Activated effector memory CD4-positive, alpha-beta T cell treated with Interleukin-2 at 50 U/mL for 16 hours (primary cell): Measurements from ENCODE around the gene ATG5.

Source experiments
- DNase-seq: peaks from one replicate; pipeline ENCODE4 v3.0.0-alpha.2; 2020

ATG5 gene

DNA sequence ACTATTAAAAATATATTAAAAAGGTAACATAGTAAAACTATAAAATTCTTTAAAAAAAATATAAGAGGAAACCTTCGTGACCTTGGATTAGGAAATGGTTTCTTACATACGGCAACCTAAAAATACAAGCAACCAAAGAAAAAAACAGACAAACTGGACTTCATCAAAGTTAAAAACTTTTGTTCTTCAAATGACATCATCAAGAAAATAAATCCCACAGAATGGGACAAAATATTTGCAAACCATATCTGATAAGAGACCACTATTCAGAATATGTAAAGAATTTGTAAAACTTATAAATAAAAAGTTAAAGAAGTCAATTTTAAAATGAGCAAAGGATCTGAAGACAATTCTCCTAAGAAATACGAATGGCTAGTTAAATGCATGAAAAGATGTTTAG is 110.0 kb downstream of the ATG5 start:
- DNase-seq: no peak

DNA sequence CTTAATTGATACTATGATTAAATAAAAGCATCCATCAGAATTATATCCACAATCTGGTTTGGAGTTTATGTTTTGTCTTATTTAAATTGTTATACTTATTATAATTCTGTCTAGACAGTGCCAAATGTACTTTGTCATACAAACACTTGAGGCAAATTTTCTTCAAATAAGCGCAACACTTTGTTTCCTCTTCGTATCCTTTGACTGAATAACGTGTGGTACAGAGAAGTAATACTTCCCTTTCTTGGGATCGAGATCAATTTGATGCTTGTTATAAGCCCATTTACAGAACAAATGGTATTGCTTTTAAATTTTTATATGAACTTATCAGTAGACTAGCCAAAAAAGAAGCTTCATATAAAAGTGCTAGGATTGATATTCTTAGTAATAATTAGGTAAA is 111.0 kb downstream of the ATG5 start:
- no peak for DNase-seq

DNA sequence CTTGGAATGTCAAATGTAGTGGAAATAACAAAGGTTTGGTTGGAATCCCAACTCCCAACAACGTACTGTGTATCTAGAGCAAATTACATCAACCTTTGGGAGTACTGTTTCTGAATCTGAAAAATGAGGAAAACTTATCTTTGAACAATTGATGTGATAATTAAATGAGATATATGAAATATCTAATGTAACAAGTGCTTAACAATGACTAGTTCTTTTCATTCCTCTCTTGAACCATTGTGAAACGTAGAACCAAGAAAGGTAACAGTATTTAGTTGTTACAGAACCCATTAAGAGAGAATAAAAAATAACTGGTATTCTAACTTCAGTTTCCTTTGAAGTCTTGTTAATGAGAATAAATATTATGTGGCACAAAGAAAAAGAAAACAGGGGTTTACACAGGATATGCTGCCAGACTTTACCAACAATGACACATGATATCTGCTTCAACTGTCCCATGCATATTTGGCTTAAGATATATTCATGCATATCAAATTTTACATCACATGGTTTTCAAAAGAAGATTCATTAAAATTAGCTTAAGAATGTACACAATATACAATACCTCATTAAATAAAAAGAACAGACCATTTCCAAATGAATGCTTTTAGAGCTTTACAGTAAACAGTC is 111.8 kb downstream of the ATG5 start:
- DNase-seq: no peak

DNA sequence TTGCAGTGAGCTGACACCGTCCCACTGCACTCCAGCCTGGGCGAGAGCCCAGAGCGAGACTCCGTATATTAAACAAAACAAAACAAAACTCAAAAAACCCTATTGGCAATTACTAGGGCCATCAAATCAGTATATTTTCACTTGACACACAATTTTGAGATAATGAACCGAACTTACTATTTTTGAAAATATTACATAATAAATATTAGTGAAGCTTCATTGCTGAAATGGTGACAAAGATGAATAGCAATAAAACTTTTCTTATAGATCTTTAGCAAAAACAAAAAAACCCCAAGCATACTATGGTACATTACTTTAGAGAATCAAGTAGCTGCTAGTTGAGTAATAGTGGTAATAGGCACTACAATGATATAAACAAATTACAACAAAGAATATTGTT is 113.0 kb downstream of the ATG5 start:
- DNase-seq: no peak

DNA sequence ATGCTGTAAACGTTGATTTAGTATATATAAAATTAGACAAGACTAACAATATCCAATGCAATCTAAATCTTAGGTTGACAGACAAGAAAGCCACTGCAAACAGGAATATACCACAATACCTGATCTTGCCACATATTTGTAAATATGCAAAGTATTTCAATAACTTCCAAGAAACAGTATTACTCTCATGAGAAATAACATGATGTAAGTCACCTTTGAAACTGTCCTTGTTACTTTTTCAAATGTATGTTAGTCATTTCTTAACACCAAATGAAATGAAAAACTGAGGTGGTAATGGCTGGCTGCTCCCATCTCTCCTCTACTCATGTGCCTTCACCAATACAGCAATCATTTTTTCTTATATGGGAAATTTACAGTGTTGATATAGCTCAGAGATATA is 118.7 kb downstream of the ATG5 start:
- no peak for DNase-seq

DNA sequence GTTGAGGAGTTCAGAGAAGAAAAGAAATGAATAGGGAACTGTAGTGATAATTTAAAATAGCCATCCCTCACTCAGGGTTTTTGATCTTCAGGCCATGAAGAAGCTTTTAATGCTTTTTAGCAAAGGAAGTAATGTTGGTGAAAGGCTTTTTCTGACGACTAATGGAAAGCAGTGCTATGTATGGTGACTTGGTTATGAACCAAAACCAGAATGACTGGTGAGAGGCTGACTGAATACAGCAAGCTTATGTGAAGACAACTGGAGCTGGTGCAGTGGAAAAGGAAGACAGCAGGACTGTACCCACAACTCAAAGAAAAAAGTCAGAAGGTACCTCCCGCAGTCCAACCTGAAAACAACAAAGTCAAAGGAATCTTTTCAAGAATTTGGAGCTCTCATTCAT is 120.6 kb downstream of the ATG5 start:
- DNase-seq: no peak

DNA sequence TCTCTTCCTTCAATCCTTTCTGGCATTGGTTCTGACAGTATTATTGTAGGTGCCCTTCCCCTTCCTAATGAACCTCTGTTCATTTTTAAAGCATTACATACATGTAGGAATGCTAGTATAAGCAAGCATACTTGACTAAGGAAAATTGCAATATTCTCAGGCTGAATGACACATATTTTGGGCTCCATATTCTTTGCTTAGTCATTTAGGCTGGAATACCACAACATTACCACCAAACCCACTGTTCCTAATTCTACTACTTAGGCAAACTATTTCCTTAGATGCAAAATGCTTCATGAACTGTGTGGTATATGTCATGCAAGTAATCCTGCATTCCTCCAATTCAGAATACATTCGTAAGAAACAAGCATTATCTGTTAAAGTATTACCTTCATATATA is 125.6 kb downstream of the ATG5 start:
- no peak for DNase-seq

DNA sequence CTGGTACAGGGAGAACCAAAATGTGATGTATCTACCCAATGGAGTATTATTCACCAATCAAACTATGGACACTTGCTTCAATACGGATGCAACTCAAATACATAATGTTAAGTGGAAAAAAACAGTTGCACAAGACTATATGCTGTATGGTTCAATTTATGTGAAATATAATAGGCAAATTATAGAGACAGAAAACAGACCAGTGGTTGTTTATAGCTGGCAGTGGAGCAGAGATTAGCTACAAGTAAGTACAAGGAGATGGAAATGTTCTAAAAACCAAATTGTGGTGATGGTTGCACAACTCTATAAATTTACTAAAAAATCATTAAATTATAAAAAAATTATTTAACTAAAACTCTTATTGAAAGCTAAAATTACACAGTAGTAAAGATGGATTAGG is 126.2 kb downstream of the ATG5 start:
- no peak for DNase-seq

DNA sequence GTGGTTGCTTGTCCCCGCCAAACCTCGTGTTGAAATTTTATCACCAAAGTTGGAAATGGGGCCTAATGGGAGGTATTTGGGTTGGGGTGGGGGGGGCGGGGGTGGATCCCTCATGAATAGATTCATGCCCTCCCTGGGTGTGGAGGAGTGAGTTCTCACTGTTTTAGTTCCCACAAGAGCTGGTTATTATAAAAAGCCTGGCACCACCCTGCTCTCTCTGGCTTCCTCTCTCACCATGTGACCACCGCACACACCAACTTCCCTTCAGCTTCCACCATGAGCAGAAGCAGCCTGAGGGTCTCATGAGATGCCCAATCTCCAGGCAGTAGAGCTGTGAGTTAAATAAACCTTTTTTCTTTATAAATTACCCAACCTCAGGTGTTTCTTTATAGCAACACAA is 128.1 kb downstream of the ATG5 start:
- no peak for DNase-seq

DNA sequence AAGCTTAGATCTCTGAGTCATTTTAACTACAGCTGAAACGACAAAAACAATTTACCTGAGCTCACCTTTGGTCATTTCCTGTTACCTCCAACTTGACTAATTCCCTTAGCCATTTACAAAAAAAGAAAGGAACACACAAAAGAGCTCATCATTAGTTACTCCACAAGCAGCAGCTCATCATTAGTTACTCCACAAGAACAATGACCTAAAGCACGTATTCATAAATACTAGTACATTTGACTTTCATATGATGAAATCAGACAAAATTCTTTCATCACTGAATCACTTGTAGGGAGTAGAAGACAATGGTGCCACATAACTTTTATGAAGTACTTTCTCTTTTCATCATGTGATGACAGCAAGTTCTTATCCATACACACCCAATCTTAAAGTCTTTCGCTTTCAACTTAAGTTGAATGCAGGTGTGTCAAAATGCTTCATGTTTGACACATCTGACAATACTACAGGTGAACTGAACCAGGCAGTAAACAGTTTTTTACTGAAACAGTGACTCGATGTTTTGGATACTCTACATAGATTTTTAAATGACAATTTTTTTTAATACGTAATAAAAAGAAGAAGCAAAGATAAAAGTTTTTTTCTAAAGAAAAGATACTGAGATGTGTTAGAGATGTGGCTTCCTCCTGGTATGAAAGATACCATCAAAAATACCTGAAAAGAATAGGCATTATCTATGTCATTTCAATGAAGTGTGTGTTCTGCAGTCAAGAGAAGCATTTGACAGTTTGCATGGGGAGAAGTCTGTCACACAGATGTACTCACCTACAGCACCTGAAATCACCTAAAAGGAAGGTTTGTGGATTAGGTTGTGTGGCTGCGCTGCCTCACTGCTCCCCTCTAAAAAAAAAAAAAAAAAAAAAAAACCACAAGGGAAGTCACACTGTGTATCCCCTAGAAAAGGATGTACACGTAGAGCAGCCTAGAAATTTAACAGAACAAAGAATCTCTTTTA is 130.3 kb downstream of the ATG5 start:
- no peak for DNase-seq

DNA sequence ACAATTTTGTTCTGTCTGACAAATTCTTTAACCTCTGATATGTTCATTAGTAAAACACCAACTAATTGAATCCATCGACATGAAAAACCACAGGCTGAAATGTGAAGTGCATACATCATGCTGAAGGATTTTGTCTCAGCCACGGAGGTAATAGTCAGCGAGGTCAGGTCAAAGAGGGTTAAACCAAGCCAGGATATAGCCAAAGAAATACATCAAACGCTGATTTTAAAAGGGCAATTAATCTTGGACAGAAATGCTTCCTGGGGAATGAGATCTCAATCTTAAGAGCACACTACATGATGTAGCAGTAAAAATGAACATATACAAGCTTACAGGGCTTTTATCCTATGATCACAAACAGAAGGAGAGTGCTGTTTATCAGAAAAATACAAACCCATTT is 132.7 kb downstream of the ATG5 start:
- DNase-seq: no peak

DNA sequence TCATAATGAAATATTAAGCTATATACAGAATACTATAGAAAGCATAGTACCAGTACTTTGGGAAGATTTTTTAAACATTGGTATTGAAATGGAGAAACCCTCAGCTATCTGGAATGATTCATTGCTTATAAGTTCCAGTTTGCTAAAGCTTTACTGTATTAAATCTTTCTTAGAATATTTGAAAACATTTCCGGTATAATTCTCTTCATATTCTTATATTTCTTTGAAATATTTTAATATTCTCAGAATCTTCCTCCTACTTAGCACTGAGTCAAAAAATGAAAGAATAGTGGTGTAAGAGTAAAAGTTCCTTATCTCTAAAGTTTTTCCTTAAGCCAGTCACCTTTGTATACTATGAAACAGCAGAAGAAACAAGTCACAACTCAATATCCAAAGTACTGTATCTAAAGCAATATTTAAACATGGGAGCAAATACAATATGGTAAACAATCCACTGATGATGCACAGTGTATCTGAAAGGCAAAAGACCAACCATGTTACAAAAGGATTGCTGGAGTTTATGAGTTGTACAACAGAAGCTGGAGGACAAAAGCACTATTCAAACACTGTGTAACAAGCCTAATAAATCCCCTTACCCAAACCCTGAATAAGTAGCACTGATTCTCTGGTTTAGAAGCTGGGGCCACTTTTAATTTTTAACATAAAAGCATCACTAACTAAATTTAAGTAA is 137.3 kb downstream of the ATG5 start:
- DNase-seq: no peak

DNA sequence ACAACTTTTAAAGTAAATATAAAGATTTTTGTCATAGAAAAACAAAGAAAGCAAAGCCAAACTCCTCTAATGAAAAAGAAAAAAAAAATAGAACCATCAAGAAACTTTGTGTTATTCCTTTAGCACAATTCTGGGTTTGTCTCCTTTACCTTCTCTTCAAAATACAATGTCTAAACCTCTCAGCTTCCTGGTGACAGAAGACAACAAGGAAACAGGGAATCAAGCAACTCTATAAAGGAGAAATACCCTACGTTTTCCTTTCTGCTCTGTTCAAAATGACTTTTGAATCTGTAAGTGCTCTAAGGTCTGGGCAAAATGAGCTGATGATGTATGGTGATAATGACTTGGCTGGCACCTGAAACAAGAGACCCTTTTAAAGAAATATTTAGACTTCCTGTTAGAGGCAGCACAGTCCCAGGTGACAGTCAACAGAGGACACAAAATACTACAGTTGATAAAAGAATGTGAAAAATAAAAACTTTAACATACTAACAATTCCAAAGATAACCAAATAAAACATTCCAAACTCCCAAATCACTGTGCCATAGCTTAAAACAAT is 138.1 kb downstream of the ATG5 start:
- DNase-seq: no peak

DNA sequence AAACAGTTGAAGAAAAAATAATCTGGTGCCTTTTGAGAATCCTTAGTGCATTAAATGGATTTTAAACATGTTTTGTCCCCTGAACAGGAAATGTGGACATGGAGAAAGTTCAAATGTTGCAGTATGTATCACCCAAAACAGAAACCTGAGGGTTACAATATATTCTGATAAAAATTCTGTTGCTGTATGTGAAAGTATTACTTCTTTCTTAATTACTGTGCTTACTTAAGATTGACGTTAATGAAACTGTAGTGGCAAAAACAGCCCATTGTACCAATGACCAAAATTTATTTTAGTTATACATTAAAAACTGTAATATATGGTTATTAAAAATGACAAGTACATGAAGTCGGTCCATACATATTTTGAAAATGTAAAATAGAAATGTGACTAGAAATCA is 138.8 kb downstream of the ATG5 start:
- no peak for DNase-seq

DNA sequence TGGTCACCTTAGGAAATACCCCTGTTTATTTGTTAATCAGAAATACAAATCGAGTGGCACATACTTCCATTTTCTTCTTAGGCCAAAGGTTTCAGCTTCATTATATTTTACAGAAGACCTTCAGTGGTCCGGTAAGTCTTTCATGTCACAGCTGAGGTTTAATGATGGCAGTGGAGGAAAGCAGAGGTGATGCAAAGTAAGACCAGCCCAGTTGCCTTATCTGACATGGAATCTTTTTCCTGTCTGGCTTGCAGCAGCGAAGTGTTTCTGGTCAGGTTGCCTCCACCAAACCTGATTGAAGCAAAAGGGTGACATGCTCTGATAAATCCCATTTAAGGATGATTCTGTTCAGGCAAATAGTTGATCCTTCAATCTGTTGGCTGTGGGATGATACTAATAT is 139.4 kb downstream of the ATG5 start:
- DNase-seq: no peak

DNA sequence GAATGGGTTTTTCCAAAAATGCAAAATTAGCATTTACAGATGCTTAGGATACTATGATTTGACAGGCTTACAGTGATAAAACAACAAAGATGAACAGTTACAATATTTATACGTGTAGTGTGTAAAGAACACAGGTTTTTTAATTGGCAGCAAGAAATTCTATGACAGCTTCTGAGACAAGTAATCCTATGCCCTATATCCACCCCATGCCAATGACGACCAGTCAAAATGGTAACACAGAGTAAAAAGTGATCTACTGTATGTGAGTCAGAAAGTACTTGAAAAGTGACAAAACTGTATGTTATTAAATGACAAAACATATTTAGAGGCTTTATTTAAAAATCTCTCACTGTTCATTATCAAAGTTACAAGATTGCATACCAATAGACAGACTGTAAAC is 139.9 kb downstream of the ATG5 start:
- no peak for DNase-seq

DNA sequence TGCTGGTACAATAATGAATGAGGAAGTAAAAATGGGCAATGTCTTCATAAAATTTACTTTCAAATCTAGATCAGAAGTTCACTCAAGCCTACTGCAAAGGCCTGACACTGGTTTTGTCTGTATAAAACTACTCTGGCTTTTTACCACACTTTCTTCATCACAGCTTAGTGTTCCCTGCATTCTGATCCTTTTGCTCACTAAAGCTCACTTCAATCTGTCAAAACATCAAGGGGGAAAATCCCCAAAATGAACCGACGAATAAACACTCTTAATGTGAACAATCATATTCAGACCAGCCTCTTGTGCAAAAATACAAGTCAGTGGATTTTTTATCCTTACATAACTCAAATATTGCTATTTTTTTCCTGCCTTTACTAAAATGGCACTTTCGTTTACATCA is 140.9 kb downstream of the ATG5 start:
- no peak for DNase-seq

DNA sequence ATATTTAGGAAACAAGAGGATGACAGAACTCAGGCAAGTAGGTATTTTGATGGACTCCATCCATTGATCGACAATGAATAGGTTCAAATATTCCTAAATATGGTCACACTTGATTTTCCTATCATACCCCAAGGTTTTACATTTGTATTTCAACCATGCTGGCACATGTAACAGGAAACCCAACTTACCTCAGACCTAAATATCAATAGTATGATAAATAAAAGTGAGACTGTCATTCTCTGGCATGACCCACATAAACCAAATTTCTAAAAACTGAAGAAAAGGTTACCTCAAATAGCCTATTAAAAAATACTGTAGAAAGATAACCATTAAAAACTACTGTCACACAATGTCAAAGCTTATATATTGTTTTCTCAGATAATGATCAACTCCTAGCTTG is 142.1 kb downstream of the ATG5 start:
- DNase-seq: no peak

DNA sequence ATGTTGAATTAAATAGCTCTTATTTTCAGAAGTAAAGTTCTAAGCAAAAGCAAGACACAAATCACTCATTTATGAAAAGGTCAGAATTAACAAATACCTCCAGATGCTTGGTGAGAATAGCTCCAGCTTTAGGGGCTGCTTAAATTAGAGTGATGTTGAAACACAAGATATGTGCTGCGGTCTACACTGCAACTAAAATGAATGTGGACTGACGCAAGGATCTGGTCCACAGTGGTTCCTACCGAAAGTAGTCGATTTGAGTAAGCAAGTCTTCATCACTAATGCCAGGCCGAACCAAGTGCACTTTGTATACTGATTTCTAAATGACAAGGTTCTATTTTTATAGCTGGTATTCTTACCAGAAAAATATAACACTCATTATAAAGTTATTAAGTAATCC is 143.1 kb downstream of the ATG5 start:
- DNase-seq: no peak

DNA sequence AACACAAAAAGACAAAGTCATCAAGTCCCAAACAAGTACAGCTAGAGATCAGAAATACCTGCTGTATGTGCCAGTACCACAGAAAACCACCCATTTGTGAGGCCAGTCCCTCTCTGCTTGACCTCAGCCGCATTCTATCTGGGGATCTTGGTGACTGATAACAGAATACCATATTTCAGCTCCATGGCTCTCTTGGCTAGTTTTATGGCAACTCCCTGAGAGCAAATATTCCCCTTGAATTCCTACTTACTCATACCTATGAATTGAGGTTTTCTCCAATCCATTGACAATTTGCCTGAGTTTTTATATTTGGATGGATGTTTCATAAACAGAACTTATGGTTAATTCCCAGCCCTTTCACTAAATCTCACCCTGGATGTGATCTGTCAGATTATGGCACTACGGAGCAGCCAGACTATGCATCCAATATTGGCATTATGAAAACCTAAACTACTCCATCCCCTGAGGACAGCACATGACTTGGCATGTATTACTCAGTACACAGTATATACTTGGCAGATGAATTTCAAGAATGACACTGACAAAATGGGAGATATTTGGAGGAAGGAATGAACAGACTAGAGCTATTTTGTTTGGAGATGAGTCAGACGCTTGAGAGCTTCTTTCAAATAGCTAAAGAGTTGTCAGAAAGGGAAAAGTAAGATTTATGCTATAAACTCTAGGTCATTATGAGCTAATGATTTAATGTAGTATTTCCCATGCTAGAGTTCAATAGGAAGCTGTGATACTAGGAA is 143.7 kb downstream of the ATG5 start:
- no peak for DNase-seq

DNA sequence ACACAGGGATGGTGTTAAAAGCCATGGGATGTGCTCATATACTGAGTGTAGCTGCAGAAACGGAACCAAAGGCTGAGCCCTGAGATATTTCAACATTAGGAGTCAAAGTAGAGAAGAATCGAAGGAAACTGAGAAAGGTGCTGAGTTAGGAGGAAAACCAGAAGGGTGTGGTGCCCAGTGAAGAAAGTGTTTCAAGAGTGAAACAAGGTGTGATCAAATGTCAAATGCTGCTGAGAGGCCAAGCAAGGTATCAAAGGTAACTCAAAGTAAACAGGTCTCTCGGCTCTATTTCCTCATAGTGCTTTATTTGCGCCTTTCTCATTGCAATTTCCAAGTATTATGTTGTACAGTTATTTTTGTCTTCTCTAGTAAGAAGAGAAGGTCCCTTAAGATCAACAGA is 145.4 kb downstream of the ATG5 start:
- DNase-seq: no peak

DNA sequence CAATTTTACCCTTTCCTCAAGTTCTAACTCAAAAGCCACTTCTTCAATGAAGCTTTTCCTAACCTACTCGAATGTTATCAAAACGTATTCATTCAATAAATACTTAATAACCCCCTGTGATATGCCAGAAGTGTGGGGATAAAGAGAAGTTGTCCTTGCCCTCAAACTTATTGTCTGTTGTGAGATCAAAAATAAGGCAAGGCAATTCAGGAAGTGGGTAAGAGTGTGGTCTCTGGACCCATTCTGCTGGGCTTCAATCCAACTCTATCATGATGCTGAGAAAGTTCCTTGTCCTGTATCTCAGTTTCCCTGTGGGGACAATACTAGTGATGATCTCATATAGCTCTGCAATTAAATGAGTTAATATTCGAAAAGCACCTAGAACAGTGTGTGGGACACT is 146.7 kb downstream of the ATG5 start:
- no peak for DNase-seq

DNA sequence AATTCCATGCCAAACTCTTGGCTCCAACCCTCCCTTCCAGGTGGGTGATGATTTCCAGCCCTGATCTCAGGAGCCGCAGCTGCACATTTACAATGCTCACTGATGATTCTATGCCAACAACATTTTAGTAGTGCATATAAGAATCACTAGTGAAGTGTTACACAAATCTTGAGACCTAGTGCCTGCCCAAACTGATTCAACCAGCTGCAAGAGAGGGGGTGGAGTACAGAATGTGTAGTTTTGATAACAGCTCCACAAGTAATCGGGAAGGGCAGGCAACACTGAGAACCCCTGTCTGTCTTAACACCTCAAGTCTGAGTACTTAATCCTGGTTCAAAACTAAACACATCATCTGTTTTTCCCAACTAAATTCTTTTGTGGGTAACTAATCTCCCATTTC is 147.8 kb downstream of the ATG5 start:
- no peak for DNase-seq
